GM23338 (cell line): ENCODE data around the gene MLEC. TPM values are rescaled to one million over a fixed set of nuclear protein-coding genes. Genes with fewer than 3 reads are reported as not detected.

Experiments used
- ATAC-seq: fragments of 200-7000 bp; cut with Tn5 transposase; 3 replicates; pipeline ENCODE4 v1.9.1; 2020
- DNase-seq: peaks from one replicate; pipeline ENCODE4 v3.0.0-alpha.2; 2015; ENCODE audit warnings: low spot score
- H2AFZ ChIP-seq: fragments of 200-600 bp; sonication (generic); 2 replicates; pipeline ENCODE4 v1.8.0; 2016; ENCODE audit warnings: antibody characterized with exemption, mild to moderate bottlenecking, moderate library complexity
- H3F3A ChIP-seq: fragments of 200-600 bp; sonication (generic); replicated peaks from 2 replicates; pipeline ENCODE4 v1.8.0; 2017; ENCODE audit warnings: antibody characterized with exemption, mixed run types, low read depth
- H3K27ac ChIP-seq: fragments of 200-600 bp; sonication (generic); 2 replicates; pipeline ENCODE4 v1.6.1; 2016; ENCODE audit warnings: low read depth
- H3K27me3 ChIP-seq: fragments of 200-600 bp; sonication (generic); 2 replicates; pipeline ENCODE4 v1.8.0; 2016; ENCODE audit warnings: mild to moderate bottlenecking, mixed run types, moderate library complexity; ENCODE audit not compliant: insufficient read depth
- H3K36me3 ChIP-seq: fragments of 200-600 bp; sonication (generic); 2 replicates; pipeline ENCODE4 v1.8.0; 2016; ENCODE audit warnings: mild to moderate bottlenecking; ENCODE audit not compliant: insufficient read depth
- H3K4me1 ChIP-seq: fragments of 200-600 bp; sonication (generic); 2 replicates; pipeline ENCODE4 v1.8.0; 2016; ENCODE audit warnings: mild to moderate bottlenecking, moderate library complexity; ENCODE audit not compliant: insufficient read depth
- H3K4me2 ChIP-seq: fragments of 200-600 bp; sonication (generic); 2 replicates; pipeline ENCODE4 v1.7.1; 2017; ENCODE audit warnings: mixed run types
- H3K4me3 ChIP-seq: fragments of 200-600 bp; sonication (generic); 2 replicates; pipeline ENCODE4 v1.6.1; 2016; ENCODE audit warnings: mixed run types
- H3K79me2 ChIP-seq: fragments of 200-600 bp; sonication (generic); replicated peaks from 2 replicates; pipeline ENCODE4 v1.8.0; 2017; ENCODE audit warnings: mild to moderate bottlenecking; ENCODE audit not compliant: insufficient read depth
- H3K9me2 ChIP-seq: fragments of 200-600 bp; sonication (generic); 2 replicates; pipeline ENCODE4 v1.8.0; 2017; ENCODE audit not compliant: insufficient read depth
- H4K20me1 ChIP-seq: fragments of 200-600 bp; sonication (generic); replicated peaks from 2 replicates; pipeline ENCODE4 v1.8.0; 2017; ENCODE audit warnings: mild to moderate bottlenecking; ENCODE audit not compliant: insufficient read depth
- H3K27ac Mint-ChIP-seq: 2 replicates; pipeline ENCODE4 v1.8.0; 2020; ENCODE audit warnings: inconsistent platforms, mild to moderate bottlenecking, moderate library complexity, mixed read lengths
- H3K27me3 Mint-ChIP-seq: 3 replicates; pipeline ENCODE4 v1.8.0; 2022; ENCODE audit warnings: low read depth, mild to moderate bottlenecking, moderate library complexity, mixed read lengths, inconsistent platforms; ENCODE audit not compliant: insufficient read depth, poor library complexity
- H3K36me3 Mint-ChIP-seq: 3 replicates; pipeline ENCODE4 v1.8.0; 2021; ENCODE audit warnings: low read depth, mild to moderate bottlenecking, inconsistent platforms, moderate library complexity, mixed read lengths
- H3K4me1 Mint-ChIP-seq: 3 replicates; pipeline ENCODE4 v1.8.0; 2020; ENCODE audit warnings: mild to moderate bottlenecking, inconsistent platforms, mixed read lengths
- H3K4me3 Mint-ChIP-seq: 3 replicates; pipeline ENCODE4 v1.8.0; 2021; ENCODE audit warnings: moderate library complexity, mild to moderate bottlenecking, inconsistent platforms, mixed read lengths
- H3K9me3 Mint-ChIP-seq: 3 replicates; pipeline ENCODE4 v1.8.0; 2020; ENCODE audit warnings: moderate library complexity, mild to moderate bottlenecking, inconsistent platforms, mixed read lengths
- CREB1 ChIP-seq: fragments of 250-450 bp; sonication (Bioruptor Pico); IDR thresholded peaks from 2 replicates; pipeline ENCODE4 v1.5.0; 2020; ENCODE audit warnings: low read depth, mild to moderate bottlenecking, moderate library complexity
- EZH2 ChIP-seq: fragments of 200-600 bp; sonication (generic); IDR thresholded peaks from one replicate; pipeline ENCODE4 v1.8.0; 2017; ENCODE audit warnings: antibody characterized with exemption, mild to moderate bottlenecking, low read depth; ENCODE audit not compliant: unreplicated experiment
- EZH2phosphoT487 ChIP-seq: fragments of 200-600 bp; sonication (generic); IDR thresholded peaks from one replicate; pipeline ENCODE4 v1.8.1; 2018; ENCODE audit warnings: antibody characterized with exemption; ENCODE audit not compliant: unreplicated experiment
- JUNB ChIP-seq: IDR thresholded peaks from one replicate; pipeline ENCODE4 v1.6.1; 2016; ENCODE audit warnings: antibody characterized with exemption; ENCODE audit not compliant: unreplicated experiment
- NANOG ChIP-seq: IDR thresholded peaks from 2 replicates; pipeline ENCODE4 v1.6.1; 2016; ENCODE audit warnings: antibody characterized with exemption, borderline replicate concordance
- POLR2AphosphoS5 ChIP-seq: IDR thresholded peaks from 2 replicates; pipeline ENCODE4 v1.6.1; 2016; ENCODE audit warnings: antibody characterized with exemption, low read depth
- STAT1 ChIP-seq: IDR thresholded peaks from one replicate; pipeline ENCODE4 v1.6.1; 2016; ENCODE audit warnings: antibody characterized with exemption; ENCODE audit not compliant: unreplicated experiment
- ZNF114 ChIP-seq: fragments of 250-450 bp; sonication (Bioruptor Pico); IDR thresholded peaks from 2 replicates; pipeline ENCODE4 v1.5.0; 2020; ENCODE audit warnings: mild to moderate bottlenecking, moderate library complexity
- ZNF331 ChIP-seq: fragments of 250-450 bp; sonication (Bioruptor Pico); IDR thresholded peaks from 2 replicates; pipeline ENCODE4 v1.5.0; 2020; ENCODE audit warnings: low read depth, mild to moderate bottlenecking, moderate library complexity
- polyA plus RNA-seq: library from polyadenylated mRNA; unstranded; fragments of >200 nt; fragmentation: Nextera tagmentation; extraction: Ambion mirVana; gene quantifications from 2 replicates; pipeline ENCODE4 v1.2.1, GENCODE V29; 2016
- total RNA-seq: library from RNA; depleted of rRNA; stranded (reverse); fragments of >200 nt; shearing (Covaris generic); gene quantifications from 2 replicates; pipeline ENCODE4 v1.2.3, GENCODE V29; 2014
- TF ChIP-seq, protein P1 (sequence below), 2 experiments: fragments of 200-600 bp in 1 of 2; sonication (generic) in 1 of 2; conservative IDR thresholded peaks; 2 replicates each; pipeline versions ENCODE4 v1.5.1 to v1.6.1; 2016 to 2017; ENCODE audit warnings: antibody characterized with exemption in 2 of 2, low read depth in 2 of 2, mild to moderate bottlenecking in 2 of 2, moderate library complexity in 1 of 2
- TF ChIP-seq, protein P2 (sequence below): fragments of 250-450 bp; sonication (Bioruptor Pico); IDR thresholded peaks from 2 replicates; pipeline ENCODE4 v1.5.0; 2020; ENCODE audit warnings: mild to moderate bottlenecking, moderate library complexity
- TF ChIP-seq, protein P3 (sequence below): IDR thresholded peaks from one replicate; pipeline ENCODE4 v1.6.1; 2018; ENCODE audit warnings: antibody characterized with exemption; ENCODE audit not compliant: unreplicated experiment
- TF ChIP-seq, protein P4 (sequence below): IDR thresholded peaks from 2 replicates; pipeline ENCODE4 v1.6.1; 2016; ENCODE audit warnings: antibody characterized with exemption

Gene MLEC
- total and polyA plus RNA-seq, 2 experiments from 2014 or later, result 225 to 264 TPM

DNA sequence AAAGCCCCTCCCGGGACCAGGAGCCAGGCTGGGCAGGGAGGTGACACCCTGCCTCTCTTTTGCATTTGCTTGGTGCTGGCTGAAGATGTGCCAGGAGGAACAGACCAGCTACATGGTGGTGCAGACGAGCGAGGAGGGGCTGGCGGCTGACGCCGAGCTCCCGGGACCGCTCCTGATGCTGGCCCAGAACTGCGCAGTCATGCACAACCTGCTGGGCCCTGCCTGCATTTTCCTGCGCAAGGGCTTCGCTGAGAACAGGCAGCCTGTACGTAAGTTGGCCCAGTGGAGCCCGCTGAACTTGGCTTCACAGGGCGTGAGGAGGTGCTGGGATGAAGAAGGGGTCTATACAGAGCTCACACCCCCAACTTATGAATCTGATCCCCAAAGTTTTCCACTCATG lies 30.9 kb upstream of the MLEC start:
- Mint-ChIP-seq H3K27ac (no peak overlapping the region), H3K9me3 (no peaks in the 10 kb centered on the region), H3K36me3 (no peaks in the 10 kb centered on the region; the same call in 2 of the 3 replicates), H3K4me1 (peaks cover 14% of the 10 kb centered on the region), H3K4me3 (no peak overlapping the region), H3K27me3 (peaks cover 2% of the 10 kb centered on the region)
- ATAC-seq (no peak), DNase-seq (no peak)
- no peaks in the 10 kb centered on the region for H4K20me1 ChIP-seq
- H2AFZ ChIP-seq, result no peak overlapping the region
- no peaks in the 10 kb centered on the region for H3K27me3 ChIP-seq
- no peak overlapping the region for H3K4me2 ChIP-seq
- no peak overlapping the region for H3K4me3 ChIP-seq
- H3K27ac ChIP-seq, result no peak overlapping the region
- no peaks in the 10 kb centered on the region for H3K36me3 ChIP-seq
- no peaks in the 10 kb centered on the region for H3K9me2 ChIP-seq
- peaks cover 11% of the 10 kb centered on the region for H3K4me1 ChIP-seq
- H3F3A ChIP-seq, result no peaks in the 10 kb centered on the region
- H3K79me2 ChIP-seq, result no peaks in the 10 kb centered on the region
- no peak for TF ChIP-seq JUNB
- TF ChIP-seq ZNF114 (CRISPR knock-in tag), result no peak
- no peak for TF ChIP-seq NANOG
- no peak for TF ChIP-seq POLR2AphosphoS5
- TF ChIP-seq, protein P1, sequence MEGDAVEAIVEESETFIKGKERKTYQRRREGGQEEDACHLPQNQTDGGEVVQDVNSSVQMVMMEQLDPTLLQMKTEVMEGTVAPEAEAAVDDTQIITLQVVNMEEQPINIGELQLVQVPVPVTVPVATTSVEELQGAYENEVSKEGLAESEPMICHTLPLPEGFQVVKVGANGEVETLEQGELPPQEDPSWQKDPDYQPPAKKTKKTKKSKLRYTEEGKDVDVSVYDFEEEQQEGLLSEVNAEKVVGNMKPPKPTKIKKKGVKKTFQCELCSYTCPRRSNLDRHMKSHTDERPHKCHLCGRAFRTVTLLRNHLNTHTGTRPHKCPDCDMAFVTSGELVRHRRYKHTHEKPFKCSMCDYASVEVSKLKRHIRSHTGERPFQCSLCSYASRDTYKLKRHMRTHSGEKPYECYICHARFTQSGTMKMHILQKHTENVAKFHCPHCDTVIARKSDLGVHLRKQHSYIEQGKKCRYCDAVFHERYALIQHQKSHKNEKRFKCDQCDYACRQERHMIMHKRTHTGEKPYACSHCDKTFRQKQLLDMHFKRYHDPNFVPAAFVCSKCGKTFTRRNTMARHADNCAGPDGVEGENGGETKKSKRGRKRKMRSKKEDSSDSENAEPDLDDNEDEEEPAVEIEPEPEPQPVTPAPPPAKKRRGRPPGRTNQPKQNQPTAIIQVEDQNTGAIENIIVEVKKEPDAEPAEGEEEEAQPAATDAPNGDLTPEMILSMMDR (conservative IDR thresholded peaks at IDR 0.05; ENCODE audit: low read depth in 2 of 2), result no peak
- no peak for TF ChIP-seq STAT1
- no peak for TF ChIP-seq ZNF331
- no peak for TF ChIP-seq EZH2phosphoT487
- TF ChIP-seq EZH2, result no peak
- TF ChIP-seq, protein P2, sequence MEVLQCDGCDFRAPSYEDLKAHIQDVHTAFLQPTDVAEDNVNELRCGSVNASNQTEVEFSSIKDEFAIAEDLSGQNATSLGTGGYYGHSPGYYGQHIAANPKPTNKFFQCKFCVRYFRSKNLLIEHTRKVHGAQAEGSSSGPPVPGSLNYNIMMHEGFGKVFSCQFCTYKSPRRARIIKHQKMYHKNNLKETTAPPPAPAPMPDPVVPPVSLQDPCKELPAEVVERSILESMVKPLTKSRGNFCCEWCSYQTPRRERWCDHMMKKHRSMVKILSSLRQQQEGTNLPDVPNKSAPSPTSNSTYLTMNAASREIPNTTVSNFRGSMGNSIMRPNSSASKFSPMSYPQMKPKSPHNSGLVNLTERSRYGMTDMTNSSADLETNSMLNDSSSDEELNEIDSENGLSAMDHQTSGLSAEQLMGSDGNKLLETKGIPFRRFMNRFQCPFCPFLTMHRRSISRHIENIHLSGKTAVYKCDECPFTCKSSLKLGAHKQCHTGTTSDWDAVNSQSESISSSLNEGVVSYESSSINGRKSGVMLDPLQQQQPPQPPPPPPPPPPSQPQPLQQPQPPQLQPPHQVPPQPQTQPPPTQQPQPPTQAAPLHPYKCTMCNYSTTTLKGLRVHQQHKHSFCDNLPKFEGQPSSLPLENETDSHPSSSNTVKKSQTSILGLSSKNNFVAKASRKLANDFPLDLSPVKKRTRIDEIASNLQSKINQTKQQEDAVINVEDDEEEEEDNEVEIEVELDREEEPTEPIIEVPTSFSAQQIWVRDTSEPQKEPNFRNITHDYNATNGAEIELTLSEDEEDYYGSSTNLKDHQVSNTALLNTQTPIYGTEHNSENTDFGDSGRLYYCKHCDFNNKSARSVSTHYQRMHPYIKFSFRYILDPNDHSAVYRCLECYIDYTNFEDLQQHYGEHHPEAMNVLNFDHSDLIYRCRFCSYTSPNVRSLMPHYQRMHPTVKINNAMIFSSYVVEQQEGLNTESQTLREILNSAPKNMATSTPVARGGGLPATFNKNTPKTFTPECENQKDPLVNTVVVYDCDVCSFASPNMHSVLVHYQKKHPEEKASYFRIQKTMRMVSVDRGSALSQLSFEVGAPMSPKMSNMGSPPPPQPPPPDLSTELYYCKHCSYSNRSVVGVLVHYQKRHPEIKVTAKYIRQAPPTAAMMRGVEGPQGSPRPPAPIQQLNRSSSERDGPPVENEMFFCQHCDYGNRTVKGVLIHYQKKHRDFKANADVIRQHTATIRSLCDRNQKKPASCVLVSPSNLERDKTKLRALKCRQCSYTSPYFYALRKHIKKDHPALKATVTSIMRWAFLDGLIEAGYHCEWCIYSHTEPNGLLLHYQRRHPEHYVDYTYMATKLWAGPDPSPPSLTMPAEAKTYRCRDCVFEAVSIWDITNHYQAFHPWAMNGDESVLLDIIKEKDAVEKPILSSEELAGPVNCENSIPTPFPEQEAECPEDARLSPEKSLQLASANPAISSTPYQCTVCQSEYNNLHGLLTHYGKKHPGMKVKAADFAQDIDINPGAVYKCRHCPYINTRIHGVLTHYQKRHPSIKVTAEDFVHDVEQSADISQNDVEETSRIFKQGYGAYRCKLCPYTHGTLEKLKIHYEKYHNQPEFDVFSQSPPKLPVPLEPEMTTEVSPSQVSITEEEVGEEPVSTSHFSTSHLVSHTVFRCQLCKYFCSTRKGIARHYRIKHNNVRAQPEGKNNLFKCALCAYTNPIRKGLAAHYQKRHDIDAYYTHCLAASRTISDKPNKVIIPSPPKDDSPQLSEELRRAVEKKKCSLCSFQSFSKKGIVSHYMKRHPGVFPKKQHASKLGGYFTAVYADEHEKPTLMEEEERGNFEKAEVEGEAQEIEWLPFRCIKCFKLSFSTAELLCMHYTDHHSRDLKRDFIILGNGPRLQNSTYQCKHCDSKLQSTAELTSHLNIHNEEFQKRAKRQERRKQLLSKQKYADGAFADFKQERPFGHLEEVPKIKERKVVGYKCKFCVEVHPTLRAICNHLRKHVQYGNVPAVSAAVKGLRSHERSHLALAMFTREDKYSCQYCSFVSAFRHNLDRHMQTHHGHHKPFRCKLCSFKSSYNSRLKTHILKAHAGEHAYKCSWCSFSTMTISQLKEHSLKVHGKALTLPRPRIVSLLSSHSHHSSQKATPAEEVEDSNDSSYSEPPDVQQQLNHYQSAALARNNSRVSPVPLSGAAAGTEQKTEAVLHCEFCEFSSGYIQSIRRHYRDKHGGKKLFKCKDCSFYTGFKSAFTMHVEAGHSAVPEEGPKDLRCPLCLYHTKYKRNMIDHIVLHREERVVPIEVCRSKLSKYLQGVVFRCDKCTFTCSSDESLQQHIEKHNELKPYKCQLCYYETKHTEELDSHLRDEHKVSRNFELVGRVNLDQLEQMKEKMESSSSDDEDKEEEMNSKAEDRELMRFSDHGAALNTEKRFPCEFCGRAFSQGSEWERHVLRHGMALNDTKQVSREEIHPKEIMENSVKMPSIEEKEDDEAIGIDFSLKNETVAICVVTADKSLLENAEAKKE, result no peak
- TF ChIP-seq, protein P3, sequence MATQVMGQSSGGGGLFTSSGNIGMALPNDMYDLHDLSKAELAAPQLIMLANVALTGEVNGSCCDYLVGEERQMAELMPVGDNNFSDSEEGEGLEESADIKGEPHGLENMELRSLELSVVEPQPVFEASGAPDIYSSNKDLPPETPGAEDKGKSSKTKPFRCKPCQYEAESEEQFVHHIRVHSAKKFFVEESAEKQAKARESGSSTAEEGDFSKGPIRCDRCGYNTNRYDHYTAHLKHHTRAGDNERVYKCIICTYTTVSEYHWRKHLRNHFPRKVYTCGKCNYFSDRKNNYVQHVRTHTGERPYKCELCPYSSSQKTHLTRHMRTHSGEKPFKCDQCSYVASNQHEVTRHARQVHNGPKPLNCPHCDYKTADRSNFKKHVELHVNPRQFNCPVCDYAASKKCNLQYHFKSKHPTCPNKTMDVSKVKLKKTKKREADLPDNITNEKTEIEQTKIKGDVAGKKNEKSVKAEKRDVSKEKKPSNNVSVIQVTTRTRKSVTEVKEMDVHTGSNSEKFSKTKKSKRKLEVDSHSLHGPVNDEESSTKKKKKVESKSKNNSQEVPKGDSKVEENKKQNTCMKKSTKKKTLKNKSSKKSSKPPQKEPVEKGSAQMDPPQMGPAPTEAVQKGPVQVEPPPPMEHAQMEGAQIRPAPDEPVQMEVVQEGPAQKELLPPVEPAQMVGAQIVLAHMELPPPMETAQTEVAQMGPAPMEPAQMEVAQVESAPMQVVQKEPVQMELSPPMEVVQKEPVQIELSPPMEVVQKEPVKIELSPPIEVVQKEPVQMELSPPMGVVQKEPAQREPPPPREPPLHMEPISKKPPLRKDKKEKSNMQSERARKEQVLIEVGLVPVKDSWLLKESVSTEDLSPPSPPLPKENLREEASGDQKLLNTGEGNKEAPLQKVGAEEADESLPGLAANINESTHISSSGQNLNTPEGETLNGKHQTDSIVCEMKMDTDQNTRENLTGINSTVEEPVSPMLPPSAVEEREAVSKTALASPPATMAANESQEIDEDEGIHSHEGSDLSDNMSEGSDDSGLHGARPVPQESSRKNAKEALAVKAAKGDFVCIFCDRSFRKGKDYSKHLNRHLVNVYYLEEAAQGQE, result no peak
- TF ChIP-seq CREB1 (CRISPR knock-in tag), result no peak
- TF ChIP-seq, protein P4, sequence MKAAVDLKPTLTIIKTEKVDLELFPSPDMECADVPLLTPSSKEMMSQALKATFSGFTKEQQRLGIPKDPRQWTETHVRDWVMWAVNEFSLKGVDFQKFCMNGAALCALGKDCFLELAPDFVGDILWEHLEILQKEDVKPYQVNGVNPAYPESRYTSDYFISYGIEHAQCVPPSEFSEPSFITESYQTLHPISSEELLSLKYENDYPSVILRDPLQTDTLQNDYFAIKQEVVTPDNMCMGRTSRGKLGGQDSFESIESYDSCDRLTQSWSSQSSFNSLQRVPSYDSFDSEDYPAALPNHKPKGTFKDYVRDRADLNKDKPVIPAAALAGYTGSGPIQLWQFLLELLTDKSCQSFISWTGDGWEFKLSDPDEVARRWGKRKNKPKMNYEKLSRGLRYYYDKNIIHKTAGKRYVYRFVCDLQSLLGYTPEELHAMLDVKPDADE, result no peak
